HG02885 (cell line): ENCODE measurements around the gene APLN.

Experiments
- ATAC-seq: cut with Tn5 transposase; IDR thresholded peaks from one replicate; pipeline ENCODE4 v1.9.1; 2021; ENCODE audit warnings: mild to moderate bottlenecking; ENCODE audit not compliant: unreplicated experiment, poor library complexity

APLN gene

DNA sequence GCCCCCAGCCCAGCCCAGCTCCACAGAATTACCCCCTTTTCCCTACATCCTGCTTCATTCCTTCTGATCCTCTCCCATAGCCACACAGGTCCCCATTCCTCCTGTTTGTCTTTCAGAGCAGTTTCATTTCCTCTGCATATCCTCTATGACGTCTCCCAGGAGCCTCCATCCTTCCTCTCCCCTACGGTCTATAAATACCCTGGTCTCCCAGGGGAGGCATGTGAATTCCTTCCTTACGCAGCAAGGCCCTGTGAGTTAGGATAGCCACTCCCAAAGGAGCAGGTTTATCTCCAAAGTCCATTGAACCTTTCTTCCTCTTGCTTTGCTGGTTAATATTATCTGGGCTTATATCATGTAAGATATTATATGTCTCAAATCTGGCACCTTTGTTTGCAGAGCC is 8.4 kb upstream of the APLN start:
- ATAC-seq = no peak

DNA sequence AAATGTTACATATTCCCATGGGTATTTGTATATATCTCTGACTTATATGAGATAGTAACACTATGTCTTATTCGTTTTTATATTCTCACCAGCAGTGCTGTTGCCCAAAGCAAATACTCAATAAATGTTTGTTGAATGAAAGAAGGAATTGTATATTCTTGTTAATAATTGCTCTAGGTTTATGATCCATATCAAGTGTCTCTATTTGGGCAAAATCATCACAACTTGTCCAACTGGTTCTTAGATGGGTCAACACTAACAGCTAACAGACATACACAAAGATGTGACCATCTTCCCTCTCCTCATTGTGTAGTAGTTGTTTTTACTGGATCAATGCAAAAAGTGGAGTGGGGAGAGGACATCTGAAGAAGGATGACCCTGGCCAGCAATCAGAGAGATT is 6.6 kb upstream of the APLN start:
- ATAC-seq = no peak

DNA sequence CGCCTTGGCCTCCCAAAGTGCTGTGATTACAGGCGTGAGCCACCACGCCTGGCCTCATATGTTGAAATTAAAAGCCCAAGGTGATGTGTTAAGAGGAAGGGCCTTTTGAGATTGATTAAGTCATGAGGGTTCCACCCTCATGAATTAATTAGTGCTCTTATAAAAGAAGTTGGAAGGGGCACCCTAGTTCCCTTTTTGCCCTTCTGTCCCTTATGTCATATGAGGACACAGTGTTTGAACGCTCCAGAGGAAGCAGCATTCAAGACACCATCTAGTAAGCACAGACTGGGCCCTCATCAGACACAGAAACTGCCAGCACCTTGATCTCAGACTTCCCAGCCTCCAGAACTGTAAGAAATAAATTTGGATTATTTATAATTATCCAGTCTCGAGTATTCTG is 5.1 kb upstream of the APLN start:
- no peak for ATAC-seq

DNA sequence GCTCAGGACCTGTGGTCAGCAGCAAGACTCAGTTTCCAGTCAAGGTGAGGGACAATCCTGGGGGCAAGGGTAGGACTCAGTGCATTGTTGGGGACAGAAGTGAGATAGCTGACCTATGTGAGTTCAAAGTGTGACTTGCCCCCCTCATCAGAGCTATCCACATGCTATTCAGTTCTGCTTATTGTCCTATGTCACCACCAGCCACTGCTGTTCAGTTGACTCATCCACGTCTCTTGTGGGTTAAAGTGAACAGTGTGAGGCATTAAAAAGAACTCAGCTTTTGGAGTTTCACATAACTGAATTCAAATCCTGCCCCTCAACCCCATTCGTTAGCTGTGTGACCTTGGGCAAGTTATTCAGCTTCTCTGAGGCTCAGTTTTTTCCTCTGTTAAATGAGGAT is 4.4 kb upstream of the APLN start:
- no peak for ATAC-seq

DNA sequence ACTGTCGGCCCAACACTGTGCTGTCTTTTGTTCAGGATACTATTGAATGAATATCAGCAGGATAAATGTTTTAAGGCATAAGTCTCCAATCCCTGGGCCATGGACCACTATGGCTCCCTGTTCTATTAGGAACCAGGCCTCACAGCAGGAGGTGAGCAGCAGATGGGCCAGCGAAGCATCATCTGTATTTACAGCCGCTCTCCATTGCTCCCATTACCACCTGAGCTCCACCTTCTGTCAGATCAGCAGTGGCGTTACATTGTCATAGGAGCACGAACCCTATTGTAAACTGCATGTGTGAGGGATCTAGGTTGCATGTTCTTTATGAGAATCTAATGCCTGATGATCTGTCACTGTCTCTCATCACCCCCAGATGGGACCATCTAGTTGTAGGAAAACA is 3.7 kb upstream of the APLN start:
- ATAC-seq = no peak

DNA sequence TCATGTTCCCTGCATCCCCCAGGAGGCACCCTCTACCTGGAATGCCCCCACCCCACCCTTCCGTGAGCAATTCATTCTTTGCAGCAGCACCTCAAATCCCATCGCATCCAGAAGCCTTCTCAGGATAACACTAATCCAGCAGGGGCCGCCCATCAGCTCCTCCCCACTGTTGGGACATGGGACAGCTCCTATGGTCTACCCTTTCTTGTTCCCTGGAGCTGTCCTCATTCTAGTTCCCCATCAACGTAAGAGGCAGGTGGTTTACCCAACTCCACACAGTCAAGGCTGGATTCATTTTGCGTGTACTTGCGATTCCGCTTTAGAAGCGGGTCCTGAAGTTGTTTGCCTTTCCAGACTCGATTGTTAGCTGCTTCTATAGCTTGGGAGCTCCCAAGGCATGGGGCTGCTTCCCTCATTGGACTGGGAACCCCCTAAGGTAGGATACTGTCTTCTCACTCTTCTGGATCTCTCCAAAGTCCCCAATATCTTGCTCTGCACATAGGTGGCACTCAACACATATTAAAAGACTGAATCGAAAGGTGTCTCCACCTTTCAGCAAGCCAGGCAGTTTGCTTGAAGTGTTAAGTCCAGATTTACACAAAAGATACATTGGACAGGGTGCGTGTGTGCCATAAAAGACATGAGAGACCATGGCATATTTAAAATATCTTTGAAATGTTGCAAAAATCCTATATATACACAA is 942 bp upstream of the APLN start:
- ATAC-seq = no peak

DNA sequence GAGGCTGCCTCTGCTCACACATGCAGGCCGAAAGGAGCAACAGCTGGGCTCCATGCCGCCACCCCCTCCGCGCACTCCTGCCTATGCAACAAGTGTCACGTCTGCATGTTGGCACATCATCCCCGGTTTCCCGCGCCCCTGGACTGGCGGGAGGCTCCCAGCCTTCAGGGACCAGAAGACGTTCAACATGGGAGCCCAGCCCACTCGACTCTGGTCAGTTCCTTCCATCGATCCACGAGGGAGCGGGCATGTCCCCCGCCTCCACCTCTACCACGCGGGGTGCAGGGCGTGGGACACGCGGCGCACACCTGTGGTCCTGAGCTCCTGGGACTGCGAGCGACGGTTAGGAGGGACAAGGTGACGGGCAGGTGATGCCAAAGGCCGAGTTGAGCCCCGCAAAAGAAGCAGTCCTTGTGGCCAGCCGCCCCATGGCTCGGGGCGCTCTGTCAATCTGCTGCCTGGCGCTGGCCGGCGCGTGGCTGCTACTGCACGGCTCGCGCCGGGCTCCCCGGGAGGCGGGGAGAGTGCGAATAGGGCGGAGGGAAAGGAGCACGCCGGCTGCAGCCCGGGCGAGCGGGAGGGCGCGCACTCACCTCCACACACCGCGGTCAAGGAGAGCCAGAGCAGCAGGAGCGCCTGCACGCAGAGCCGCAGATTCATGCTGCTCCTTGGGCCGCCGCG is 645 bp downstream of the APLN start:
- ATAC-seq = peak; percentile 52

DNA sequence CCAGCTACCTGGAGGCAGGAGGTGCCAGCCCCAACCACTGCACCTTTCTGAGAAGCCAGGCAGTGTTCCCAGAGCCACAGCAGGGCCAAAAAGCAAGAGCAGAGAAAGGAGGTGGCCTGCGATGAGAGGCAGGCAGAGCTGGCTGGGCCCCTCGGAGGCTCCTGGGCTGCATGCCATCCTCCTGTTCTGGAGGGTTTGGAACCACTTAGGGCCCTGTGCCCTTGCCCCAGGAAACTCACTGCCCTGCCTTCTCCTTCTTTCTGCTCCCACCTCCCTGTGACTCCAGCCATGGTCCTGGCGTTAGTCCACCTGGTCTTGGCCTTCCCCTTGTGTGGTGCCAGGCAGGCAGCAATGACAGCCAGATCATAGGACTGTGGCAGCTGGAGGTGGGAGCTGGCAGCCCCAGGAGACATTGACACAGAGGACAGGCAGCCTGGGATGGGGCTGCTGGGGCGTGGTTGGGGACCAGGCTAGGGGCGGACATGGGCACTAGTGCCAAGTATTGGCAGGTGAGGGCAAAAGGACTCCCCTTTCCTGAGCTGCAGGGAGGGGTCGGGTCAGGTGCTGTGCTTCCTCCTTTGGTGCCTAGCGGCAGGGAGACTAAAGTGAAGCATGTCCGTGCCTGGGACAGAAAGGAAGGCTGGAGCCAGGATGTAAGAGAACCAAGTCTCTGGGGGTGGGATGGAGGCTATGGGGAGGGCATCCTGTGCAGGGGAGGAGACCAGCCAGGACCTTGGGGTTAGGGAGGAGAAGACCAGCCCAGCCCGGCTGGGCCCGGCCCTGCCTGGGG is 1.4 kb downstream of the APLN start:
- no peak for ATAC-seq

DNA sequence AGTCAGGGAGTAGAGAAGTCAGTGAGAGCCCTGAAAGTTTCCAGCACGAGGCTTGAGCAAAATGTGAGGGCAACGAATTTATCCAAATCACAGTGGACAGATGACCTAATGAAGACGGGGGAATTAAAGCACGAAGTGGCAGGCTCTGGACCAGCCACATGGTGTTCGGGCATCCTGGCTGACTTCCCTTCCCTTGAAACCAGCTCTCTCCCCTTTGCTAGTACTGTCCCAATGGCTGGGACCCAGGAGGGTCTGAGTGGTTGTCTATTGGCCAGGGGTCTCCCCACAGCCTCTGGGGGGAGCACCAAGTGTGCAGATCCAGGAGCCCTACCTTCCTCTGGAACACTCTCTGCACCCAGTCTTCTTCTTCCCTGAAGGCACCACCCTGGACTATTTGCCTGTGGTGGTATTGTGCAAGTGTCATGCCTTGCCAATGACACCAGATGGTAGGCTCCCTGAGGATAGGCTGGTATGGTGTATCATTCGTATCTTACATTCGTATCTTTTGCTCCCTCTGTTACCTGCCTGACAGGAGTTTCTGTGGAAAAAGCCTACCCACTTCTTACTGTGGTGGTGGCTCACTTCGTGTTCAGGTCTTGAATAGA is 2.1 kb downstream of the APLN start:
- no peak for ATAC-seq

DNA sequence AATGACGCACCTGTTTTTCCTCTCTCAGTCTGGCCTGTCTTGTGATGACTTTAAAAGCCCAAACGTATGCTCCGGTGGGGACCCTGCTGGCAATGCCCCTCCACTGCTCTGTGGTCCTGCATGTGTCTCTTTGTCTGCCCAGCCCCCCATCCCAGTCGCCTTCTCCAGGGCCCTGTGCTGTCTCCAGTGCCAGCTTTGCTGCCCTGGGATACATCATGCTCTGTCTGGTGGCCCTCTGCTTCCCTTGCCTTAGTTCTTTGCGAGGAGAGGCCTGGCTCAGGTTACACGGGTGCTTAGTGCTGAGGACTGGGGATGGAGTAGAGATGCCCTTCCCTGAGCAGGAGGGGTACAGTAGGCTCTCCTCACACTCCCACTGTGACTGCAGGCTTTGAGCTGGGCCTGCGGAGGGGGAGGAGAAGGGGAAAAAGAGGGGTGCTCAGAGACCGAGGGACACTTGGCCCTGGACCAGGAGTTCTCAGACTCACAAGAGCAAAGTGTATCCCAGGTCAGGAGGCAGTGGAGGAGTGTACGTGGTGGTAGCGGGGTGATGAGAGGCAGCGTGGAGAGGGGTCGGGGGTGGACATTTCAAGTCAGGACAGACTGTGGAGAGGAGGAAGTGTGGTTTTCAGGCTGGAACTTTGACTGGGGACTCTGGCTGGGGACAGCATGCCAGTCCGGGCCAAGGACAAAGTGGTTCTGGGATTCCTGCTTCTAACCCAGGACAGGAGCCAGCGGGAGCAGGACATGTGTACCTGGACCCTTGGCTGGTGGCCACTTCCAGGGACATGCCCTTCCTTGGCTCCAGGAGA is 2.8 kb downstream of the APLN start:
- no peak for ATAC-seq

DNA sequence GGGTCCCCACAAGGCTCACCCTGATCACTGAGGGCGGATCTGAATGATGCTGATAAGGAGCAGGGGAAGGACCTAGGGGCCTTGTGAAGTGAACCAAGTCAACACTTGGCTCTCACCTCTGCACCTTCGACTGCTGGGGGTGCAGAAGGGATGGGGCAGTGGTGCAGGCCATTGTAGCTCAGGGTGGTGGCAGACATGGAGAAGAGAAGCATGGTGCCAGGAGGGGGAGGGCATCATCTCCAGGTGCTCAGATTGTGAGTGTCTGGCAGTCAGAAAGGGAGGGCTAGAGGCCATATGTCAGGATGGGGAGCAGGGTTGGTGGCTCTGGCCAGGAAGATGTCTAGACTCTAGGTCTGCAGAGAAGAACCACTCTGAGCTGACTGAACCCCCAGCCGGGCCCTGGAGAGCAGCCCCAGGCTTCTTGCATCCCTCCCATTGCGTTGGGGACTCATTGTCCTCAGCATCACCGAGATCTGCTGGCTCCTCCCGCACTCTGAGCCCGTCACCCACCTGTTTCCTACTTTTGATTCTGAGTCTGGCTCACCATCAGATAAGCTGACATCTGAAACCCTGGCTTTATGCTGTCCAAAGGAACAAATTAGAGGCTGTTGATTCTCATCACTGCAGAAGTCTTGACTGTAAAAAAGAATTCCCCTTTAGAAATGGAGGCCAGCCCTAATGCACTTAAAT is 3.8 kb downstream of the APLN start:
- no peak for ATAC-seq

DNA sequence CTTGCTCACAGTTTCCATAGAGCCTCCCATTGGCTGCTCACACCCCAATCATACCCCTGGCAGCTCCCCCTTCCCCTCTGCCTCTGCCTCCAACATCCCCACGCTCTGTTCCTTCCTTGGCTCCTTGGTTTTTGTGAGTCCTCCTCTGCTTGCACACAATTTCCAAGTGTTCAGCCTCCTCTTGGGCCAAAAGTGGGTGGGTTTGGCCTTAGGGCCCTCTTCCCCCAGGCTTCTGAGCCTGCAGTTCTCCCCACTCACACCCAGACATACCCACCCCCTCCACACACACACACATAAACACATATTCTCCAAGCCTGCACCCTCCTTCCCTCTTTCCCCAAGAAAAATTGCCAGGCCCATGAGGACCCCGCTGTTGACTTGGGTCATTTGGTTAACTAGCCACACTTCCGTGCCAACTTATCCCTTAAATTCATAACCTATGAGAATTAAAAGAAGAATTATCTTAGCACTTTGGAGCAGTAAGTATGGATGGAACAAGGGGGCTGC is 4.5 kb downstream of the APLN start:
- no peak for ATAC-seq

DNA sequence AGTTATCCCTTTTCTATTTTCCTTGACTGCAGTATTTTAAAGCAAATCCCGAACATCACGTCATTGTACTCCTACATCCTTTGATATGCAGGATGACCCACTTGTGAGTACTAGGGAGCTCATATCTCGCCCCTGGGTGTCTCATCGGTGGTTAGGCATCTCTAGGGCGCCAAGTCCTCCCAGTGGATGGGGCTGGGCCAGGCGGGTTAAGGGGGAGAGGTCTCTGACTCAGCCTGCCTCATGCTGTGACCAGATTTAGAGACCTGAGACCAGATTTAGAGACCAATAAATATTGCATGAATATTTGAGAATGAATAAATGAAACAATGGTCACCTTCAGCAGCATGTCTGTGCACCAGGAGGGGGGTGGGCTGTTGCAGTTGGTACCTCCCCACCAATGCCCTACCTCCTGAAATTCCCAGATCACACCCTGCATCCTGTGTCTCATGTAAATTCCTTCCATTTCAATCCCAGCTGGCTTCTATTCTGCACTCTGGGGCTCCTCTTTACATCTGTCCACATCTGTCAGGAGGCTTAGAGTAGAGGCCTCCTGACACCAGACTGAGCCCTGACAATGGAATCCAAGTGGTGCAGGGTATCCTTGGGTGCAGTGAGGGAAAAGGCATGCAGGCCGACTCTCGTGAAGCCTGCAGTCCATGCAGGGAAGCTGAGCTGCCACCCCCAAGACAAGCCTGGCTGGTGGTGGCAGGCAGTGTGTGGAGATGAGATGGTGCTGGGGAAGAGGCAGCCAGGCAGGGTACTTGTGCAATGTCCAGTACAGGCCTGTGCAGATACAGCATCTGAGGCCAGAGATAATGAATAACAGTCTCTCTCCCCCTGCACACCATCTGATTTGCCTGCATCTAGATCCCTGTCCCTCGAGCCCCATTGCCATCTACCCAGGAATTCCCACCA is 5.2 kb downstream of the APLN start:
- ATAC-seq = no peak

DNA sequence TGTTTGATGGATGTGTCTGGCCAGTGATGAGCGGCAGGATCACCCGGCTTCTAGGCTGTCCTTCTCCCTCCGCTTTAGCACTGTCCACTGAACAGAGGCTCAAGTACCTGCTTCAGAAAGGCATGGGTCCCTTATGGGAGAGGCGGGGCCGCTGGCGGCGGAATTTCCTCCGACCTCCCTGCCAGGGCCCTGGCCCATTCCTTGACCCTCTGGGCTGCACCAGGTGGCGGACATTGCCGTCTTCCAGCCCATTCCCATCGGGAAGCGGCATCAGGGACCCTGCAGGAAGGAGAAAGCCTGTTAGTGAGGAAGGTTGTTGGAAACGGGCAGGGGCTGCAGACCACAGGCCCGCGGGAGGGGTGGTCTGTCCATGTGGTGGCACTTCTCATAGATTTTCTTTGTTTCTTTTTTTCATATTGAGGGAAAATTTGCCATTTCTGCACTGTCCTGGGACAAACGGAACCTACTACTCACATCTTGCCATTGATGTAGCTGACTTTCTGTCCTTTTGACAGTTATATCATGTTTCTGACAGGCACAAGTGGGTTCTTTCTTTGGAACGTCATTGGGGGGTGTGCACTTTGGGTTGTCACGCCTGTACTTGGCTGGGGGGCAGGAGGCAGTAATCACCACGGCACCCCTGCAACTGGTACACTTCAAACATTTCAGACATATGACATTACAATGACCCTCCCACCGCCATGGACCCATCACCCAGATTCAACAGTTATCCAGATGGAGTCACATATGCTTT is 6.1 kb downstream of the APLN start:
- ATAC-seq = no peak

DNA sequence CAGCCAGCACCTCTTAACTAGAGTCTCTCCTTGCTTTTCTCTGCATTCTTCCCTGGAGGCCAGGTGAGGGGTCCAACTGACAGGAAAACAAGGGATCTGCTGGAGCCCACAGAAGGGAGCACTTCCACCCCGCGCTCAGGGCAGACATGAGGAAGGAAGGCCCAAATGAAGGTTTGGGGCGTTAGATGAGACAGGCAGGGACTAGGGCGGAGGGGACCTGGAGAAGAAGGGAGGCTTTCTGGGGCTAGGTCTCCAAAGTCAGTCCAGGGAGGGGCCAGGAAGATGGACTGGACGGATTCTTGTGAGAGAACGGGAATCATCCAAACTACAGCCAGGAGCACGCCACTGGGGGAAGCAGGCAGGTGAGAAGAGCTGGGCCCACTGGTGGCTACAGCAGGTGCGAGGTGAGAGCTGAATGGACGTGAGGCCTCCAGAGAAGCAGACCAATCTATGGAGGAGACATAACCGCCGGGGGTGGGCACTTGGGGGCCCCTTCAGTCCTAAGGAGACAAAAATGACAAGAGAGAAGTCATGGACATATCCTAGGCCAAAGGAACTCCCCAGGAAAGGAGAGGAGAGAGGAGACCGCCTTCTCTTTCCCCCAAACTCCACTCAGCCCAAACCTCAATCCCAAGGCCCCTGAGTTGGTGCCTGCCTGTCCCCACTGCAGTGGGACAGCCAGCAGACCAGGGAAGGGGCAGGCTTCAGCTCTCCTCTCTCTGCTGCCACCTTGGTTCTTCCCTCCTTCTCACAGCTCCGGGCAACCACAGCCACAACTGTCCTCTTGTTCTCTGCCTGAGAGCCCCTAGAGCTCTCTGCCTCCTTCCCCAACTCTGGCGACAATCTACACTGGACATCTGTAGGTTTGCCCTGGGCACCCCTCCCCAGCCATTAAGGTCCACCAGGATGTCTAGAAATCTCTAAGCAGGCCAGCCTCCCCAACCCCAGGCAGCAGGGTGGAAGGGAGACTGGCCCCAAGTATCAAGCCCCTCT is 7.0 kb downstream of the APLN start:
- no peak for ATAC-seq

DNA sequence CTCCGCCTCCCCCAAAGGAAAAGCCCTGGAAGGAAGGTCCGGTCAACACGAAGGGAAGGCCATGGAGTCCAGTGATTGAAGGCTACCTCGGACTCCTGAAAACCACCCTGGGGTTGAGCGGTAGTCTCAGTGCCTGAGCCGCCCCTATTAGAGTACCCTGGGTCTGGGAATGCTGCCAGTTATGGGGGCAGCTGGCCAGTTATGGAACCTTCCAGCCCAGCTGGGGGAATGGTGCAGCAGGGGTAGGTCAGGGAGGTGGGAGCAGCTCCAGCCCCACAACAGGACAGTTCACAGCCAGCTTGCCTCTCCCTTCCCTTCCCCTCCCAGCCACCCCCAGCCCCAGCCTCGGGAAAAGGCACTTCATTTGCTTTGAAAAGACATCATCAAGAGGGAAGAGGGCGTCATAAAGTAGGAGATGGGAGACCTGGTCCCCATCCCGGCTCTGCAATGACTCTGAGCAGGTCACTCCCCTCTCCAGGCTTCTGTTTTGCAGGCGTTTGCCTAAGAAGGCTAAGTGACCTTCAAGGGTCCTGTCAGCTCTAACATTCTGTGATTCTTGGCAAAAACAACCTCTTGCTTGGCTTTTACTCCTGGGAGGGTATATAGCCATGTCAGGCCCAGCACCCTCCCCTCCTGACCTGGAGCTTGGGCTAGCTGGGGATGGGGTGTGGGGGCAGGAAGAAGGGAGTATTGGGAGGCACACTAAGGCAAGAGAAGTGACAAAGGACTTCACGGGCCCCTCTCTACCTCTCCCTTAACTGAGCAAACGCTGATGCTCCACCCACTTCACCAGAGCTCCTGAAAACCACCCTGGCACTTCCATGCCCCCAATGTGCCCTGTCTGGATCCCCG is 8.0 kb downstream of the APLN start:
- no peak for ATAC-seq
